K562 (cell line): ENCODE data around the gene MOB1A. TPM values are rescaled to one million over a fixed set of nuclear protein-coding genes. Genes with fewer than 3 reads are reported as not detected.
A peak's percentile ranks its signal among the peaks of the same experiment; 100 is the strongest.

Experiments
- ATAC-seq: fragments of 200-7000 bp; cut with Tn5 transposase; 3 replicates; pipeline ENCODE4 v1.9.1; 2020; ENCODE audit warnings: moderate library complexity
- BruUV-seq: library from RNA; stranded (reverse); fragments of 400-500 nt; replicated peaks from 2 replicates; lab custom pipeline; 2021; lab: Mats Ljungman, UMichigan
- CTCF ChIA-PET: fragments of 300-600 bp; formaldehyde crosslinking; extraction: SDS; loops from one replicate; lab custom pipeline; 2021; ENCODE audit warnings: low intra/inter-chr PET ratio; lab: Yijun Ruan, JAX
- POLR2A ChIA-PET: fragments of 300-600, 350-650 bp; sonication (Branson Sonifier 250); formaldehyde crosslinking; extraction: SDS; loops from one replicate; lab custom pipeline; 2021; ENCODE audit warnings: antibody characterized with exemption, inconsistent platforms; lab: Yijun Ruan, JAX
- DNase-seq, 4 experiments: peaks; one replicate each; pipeline versions ENCODE4 v3.0.0 to v3.0.0-alpha.2; 2011 to 2018; ENCODE audit warnings: low spot score in 3 of 4, mixed read lengths in 3 of 4; ENCODE audit errors: extremely low read depth in 1 of 4
- FAIRE-seq: peaks from 2 replicates; lab custom pipeline; 2011; peaks lifted over from hg19 to GRCh38; lab: Jason Lieb, UNC
- H2AFZ ChIP-seq: 2 replicates; pipeline ENCODE4 v1.6.0; 2011; ENCODE audit warnings: low read depth, low read length, control low read depth, inconsistent platforms
- H3K27ac ChIP-seq: fragments of 200-600 bp; 3 replicates; pipeline ENCODE4 v1.8.0; 2011; ENCODE audit warnings: low read depth, mild to moderate bottlenecking, control low read depth, inconsistent platforms, low read length, moderate library complexity, mixed read lengths; ENCODE audit errors: extremely low read depth
- H3K27me3 ChIP-seq, 2 experiments: fragments of 300-600 bp in 1 of 2; 2 replicates in 1 of 2; 3 replicates in 1 of 2; pipeline versions ENCODE4 v1.6.0 to v1.8.0; 2011; ENCODE audit warnings: inconsistent platforms in 2 of 2, low read length in 2 of 2, mild to moderate bottlenecking in 1 of 2, mixed read lengths in 1 of 2, moderate library complexity in 1 of 2; ENCODE audit not compliant: control insufficient read depth in 2 of 2, insufficient read depth in 2 of 2
- H3K36me3 ChIP-seq: fragments of 300-600 bp; 3 replicates; pipeline ENCODE4 v1.8.0; 2011; ENCODE audit warnings: mild to moderate bottlenecking, low read length, inconsistent platforms; ENCODE audit not compliant: control insufficient read depth, insufficient read depth
- H3K4me1 ChIP-seq, 2 experiments: fragments of 200-600 bp in 1 of 2; replicated peaks in 1 of 2; 2 replicates in 1 of 2; 3 replicates in 1 of 2; pipeline versions ENCODE4 v1.5.1 to v1.8.0; 2011; ENCODE audit warnings: inconsistent platforms in 2 of 2, low read length in 2 of 2, mild to moderate bottlenecking in 1 of 2, mixed read lengths in 1 of 2, moderate library complexity in 1 of 2; ENCODE audit not compliant: control insufficient read depth in 2 of 2, insufficient read depth in 2 of 2
- H3K4me2 ChIP-seq: 2 replicates; pipeline ENCODE4 v1.6.1; 2011; ENCODE audit warnings: low read length, control low read depth, inconsistent platforms, mixed read lengths; ENCODE audit not compliant: insufficient read depth
- H3K4me3 ChIP-seq: fragments of 200-600 bp; sonication (generic), shearing (Covaris generic); 2 replicates; pipeline ENCODE4 v1.5.1; 2016; ENCODE audit warnings: control low read depth, inconsistent platforms
- H3K79me2 ChIP-seq: fragments of 200-600 bp; 3 replicates; pipeline ENCODE4 v1.8.0; 2011; ENCODE audit warnings: low read length, inconsistent platforms; ENCODE audit not compliant: control insufficient read depth, insufficient read depth
- H3K9ac ChIP-seq, 2 experiments: 2 replicates each; pipeline versions ENCODE4 v1.6.0 to v1.6.1; 2011; ENCODE audit warnings: low read depth in 2 of 2, low read length in 2 of 2, control low read depth in 1 of 2, inconsistent platforms in 1 of 2, mild to moderate bottlenecking in 1 of 2, mixed read lengths in 1 of 2; ENCODE audit not compliant: insufficient read depth in 1 of 2
- H3K9me1 ChIP-seq: one replicate; pipeline ENCODE4 v1.6.0; 2011; ENCODE audit warnings: inconsistent platforms, mild to moderate bottlenecking, low read length, moderate library complexity; ENCODE audit not compliant: control insufficient read depth, insufficient read depth
- H3K9me3 ChIP-seq: replicated peaks from 2 replicates; pipeline ENCODE4 v1.5.1; 2011; ENCODE audit warnings: low read depth, low read length, inconsistent platforms; ENCODE audit not compliant: control insufficient read depth, insufficient read depth
- H4K20me1 ChIP-seq: replicated peaks from 2 replicates; pipeline ENCODE4 v1.6.1; 2011; ENCODE audit warnings: low read length, inconsistent platforms, mixed read lengths; ENCODE audit not compliant: control insufficient read depth, insufficient read depth
- CTCF ChIP-seq, 3 experiments: IDR thresholded peaks in 2 of 3; conservative IDR thresholded peaks in 1 of 3; 2 replicates each; pipeline ENCODE4 v1.5.1; 2011 to 2012; ENCODE audit warnings: low read length in 3 of 3, mild to moderate bottlenecking in 3 of 3, control low read depth in 2 of 3, improper control_type of control experiment in 1 of 3, inconsistent platforms in 1 of 3, low read depth in 1 of 3, mixed read lengths in 1 of 3, moderate library complexity in 1 of 3; ENCODE audit not compliant: insufficient read depth in 2 of 3
- HEY1 ChIP-seq: fragments of 250-450 bp; sonication (Bioruptor Pico); IDR thresholded peaks from 2 replicates; pipeline ENCODE4 v1.5.0; 2020; ENCODE audit warnings: mild to moderate bottlenecking, moderate library complexity, borderline replicate concordance
- RAD21 ChIP-seq, 2 experiments: fragments of 250-450 bp in 1 of 2; fragments of 450-650 bp in 1 of 2; sonication (Bioruptor Pico) in 1 of 2; formaldehyde crosslinking in 1 of 2; IDR thresholded peaks in 1 of 2; conservative IDR thresholded peaks in 1 of 2; 2 replicates each; pipeline versions ENCODE4 v1.4.0 to v1.8.0; 2020 to 2022; ENCODE audit warnings: mild to moderate bottlenecking in 2 of 2, moderate library complexity in 1 of 2
- REST ChIP-seq, 2 experiments: fragments of 450-650 bp; formaldehyde crosslinking in 1 of 2; IDR thresholded peaks; 2 replicates each; pipeline versions ENCODE4 v1.4.0 to v1.6.1; 2014 to 2020; ENCODE audit warnings: mild to moderate bottlenecking in 2 of 2, borderline replicate concordance in 1 of 2, low read depth in 1 of 2
- ZNF311 ChIP-seq: fragments of 250-450 bp; sonication (Bioruptor Pico); IDR thresholded peaks from 2 replicates; pipeline ENCODE4 v1.4.0; 2020; ENCODE audit warnings: mild to moderate bottlenecking, moderate library complexity
- WGBS: fragments of 100-300 bp; shearing (Covaris generic); methylation state at CpG from one replicate; pipeline ENCODE4 v1.1.6; 2016; ENCODE audit warnings: low coverage, mixed read lengths; ENCODE audit not compliant: insufficient coverage; ENCODE audit errors: missing lambda C conversion rate; 5-methylcytosine and 5-hydroxymethylcytosine counted together
- in situ Hi-C: fragments of 300-500 bp; cut with MboI; formaldehyde crosslinking; loops from 4 replicates; pipeline ENCODE4 v1.15.0; 2018; ENCODE audit warnings: inconsistent platforms, mixed read lengths
- intact Hi-C: fragments of 100-400 bp; cut with micrococcal nuclease; formaldehyde crosslinking; loops from 2 replicates; pipeline ENCODE4 v1.14.2; 2022
- polyA plus RNA-seq, 8 experiments: library from polyadenylated mRNA; depleted of rRNA in 4 of 8; stranded (reverse) in 5 of 8; unstranded in 3 of 8; fragments of >200 nt; fragmentation: Nextera tagmentation in 2 of 8; fragmentation: Illumina TruSeq in 1 of 8; extraction: Ambion mirVana in 2 of 8; extraction: Trizol in 1 of 8; gene quantifications; 2 replicates each; pipeline versions ENCODE4 v1.2.1 to v1.2.3, GENCODE V29; 2011 to 2014; ENCODE audit warnings: inconsistent platforms in 1 of 8, missing spikeins in 1 of 8
- total RNA-seq, 7 experiments: library from RNA; depleted of rRNA in 6 of 7; stranded (reverse); fragments of >200 nt in 6 of 7; fragmentation: Illumina TruSeq in 2 of 7; extraction: Trizol in 2 of 7; gene quantifications; 2 replicates each; pipeline versions ENCODE4 v1.2.1 to v1.2.3, GENCODE V29; 2011 to 2021; ENCODE audit warnings: low replicate concordance in 1 of 7

The MOB1A gene
- total and polyA plus RNA-seq, 9 of the 15 experiments (the other 6 are each of a cell fraction or from before 2014, with no cell fraction given) = 24.8 to 100 (median 60.2) TPM

GRCh38 chr2:74128206-74128605, 50.5 kb downstream of the MOB1A start:
- in situ Hi-C loops = no loop called here
- CTCF ChIA-PET = no interaction called here

More at GRCh38 chr2:74128206-74128605, 50.5 kb downstream of the MOB1A start:
- Histone ChIP-seq H3K27ac (no peak overlapping the region), H3K4me1 (peaks cover 16 to 29% of the 10 kb centered on the region in 2 experiments; a peak in 4 of 5 replicates), H3K27me3 (no peaks in the 10 kb centered on the region), H3K9me3 (no peaks in the 10 kb centered on the region), H3K9ac (no peak overlapping the region), H3K9me1 (no peaks in the 10 kb centered on the region), H3K4me3 (no peak overlapping the region), H2AFZ (no peak overlapping the region), H4K20me1 (no peaks in the 10 kb centered on the region), H3K79me2 (no peaks in the 10 kb centered on the region), H3K4me2 (no peak overlapping the region), H3K36me3 (peaks cover under 1% of the 10 kb centered on the region; the same call in 2 of the 3 replicates)
- intact Hi-C loops = no loop called here
- 67% methylated on average over 3 of the region's 3 CpGs for WGBS
- peak in 2 of 3 experiments; percentile 12 to 46; a peak in 3 of 6 replicates for TF ChIP-seq CTCF (IDR thresholded peaks at IDR 0.05 in 2 of 3, conservative IDR thresholded peaks at IDR 0.05 in 1 of 3; ENCODE audit: insufficient read depth in 2 of 3, low read depth in 1 of 3, low read length in 3 of 3)
- no peak for TF ChIP-seq HEY1 (CRISPR knock-in tag)
- TF ChIP-seq ZNF311 = no peak
- peak; percentile 11; the same call in 1 of the 2 replicates for TF ChIP-seq REST (IDR thresholded peaks at IDR 0.05; ENCODE audit: borderline replicate concordance)
- TF ChIP-seq REST (CRISPR knock-in tag; IDR thresholded peaks at IDR 0.05; ENCODE audit: low read depth) = no peak
- peak in 1 of 2 experiments; percentile 27; a peak in 1 of 4 replicates for TF ChIP-seq RAD21 (CRISPR knock-in tag; conservative IDR thresholded peaks at IDR 0.05 in 1 of 2, IDR thresholded peaks at IDR 0.05 in 1 of 2)
- FAIRE-seq (no peak), DNase-seq (no peak), ATAC-seq (no peak)
- POLR2A ChIA-PET = no interaction called here
- no TSS peak for BruUV-seq
